K562 (cell line): ENCODE data around the gene PLA2G2E. TPM values are rescaled to one million over a fixed set of nuclear protein-coding genes. Genes with fewer than 3 reads are reported as not detected.

Experiments
- ATAC-seq: fragments of 200-7000 bp; cut with Tn5 transposase; 3 replicates; pipeline ENCODE4 v1.9.1; 2020; ENCODE audit warnings: moderate library complexity
- BruUV-seq: library from RNA; stranded (reverse); fragments of 400-500 nt; replicated peaks from 2 replicates; lab custom pipeline; 2021; lab: Mats Ljungman, UMichigan
- CTCF ChIA-PET: fragments of 300-600 bp; formaldehyde crosslinking; extraction: SDS; loops from one replicate; lab custom pipeline; 2021; ENCODE audit warnings: low intra/inter-chr PET ratio; lab: Yijun Ruan, JAX
- POLR2A ChIA-PET: fragments of 300-600, 350-650 bp; sonication (Branson Sonifier 250); formaldehyde crosslinking; extraction: SDS; loops from one replicate; lab custom pipeline; 2021; ENCODE audit warnings: antibody characterized with exemption, inconsistent platforms; lab: Yijun Ruan, JAX
- DNase-seq, 4 experiments: peaks; one replicate each; pipeline versions ENCODE4 v3.0.0 to v3.0.0-alpha.2; 2011 to 2018; ENCODE audit warnings: low spot score in 3 of 4, mixed read lengths in 3 of 4; ENCODE audit errors: extremely low read depth in 1 of 4
- FAIRE-seq: peaks from 2 replicates; lab custom pipeline; 2011; peaks lifted over from hg19 to GRCh38; lab: Jason Lieb, UNC
- H2AFZ ChIP-seq: 2 replicates; pipeline ENCODE4 v1.6.0; 2011; ENCODE audit warnings: low read depth, low read length, control low read depth, inconsistent platforms
- H3K27ac ChIP-seq: fragments of 200-600 bp; 3 replicates; pipeline ENCODE4 v1.8.0; 2011; ENCODE audit warnings: low read depth, mild to moderate bottlenecking, control low read depth, inconsistent platforms, low read length, moderate library complexity, mixed read lengths; ENCODE audit errors: extremely low read depth
- H3K27me3 ChIP-seq, 2 experiments: fragments of 300-600 bp in 1 of 2; 2 replicates in 1 of 2; 3 replicates in 1 of 2; pipeline versions ENCODE4 v1.6.0 to v1.8.0; 2011; ENCODE audit warnings: inconsistent platforms in 2 of 2, low read length in 2 of 2, mild to moderate bottlenecking in 1 of 2, mixed read lengths in 1 of 2, moderate library complexity in 1 of 2; ENCODE audit not compliant: control insufficient read depth in 2 of 2, insufficient read depth in 2 of 2
- H3K36me3 ChIP-seq: fragments of 300-600 bp; 3 replicates; pipeline ENCODE4 v1.8.0; 2011; ENCODE audit warnings: mild to moderate bottlenecking, low read length, inconsistent platforms; ENCODE audit not compliant: control insufficient read depth, insufficient read depth
- H3K4me1 ChIP-seq, 2 experiments: fragments of 200-600 bp in 1 of 2; replicated peaks in 1 of 2; 2 replicates in 1 of 2; 3 replicates in 1 of 2; pipeline versions ENCODE4 v1.5.1 to v1.8.0; 2011; ENCODE audit warnings: inconsistent platforms in 2 of 2, low read length in 2 of 2, mild to moderate bottlenecking in 1 of 2, mixed read lengths in 1 of 2, moderate library complexity in 1 of 2; ENCODE audit not compliant: control insufficient read depth in 2 of 2, insufficient read depth in 2 of 2
- H3K4me2 ChIP-seq: 2 replicates; pipeline ENCODE4 v1.6.1; 2011; ENCODE audit warnings: low read length, control low read depth, inconsistent platforms, mixed read lengths; ENCODE audit not compliant: insufficient read depth
- H3K4me3 ChIP-seq: fragments of 200-600 bp; sonication (generic), shearing (Covaris generic); 2 replicates; pipeline ENCODE4 v1.5.1; 2016; ENCODE audit warnings: control low read depth, inconsistent platforms
- H3K79me2 ChIP-seq: fragments of 200-600 bp; 3 replicates; pipeline ENCODE4 v1.8.0; 2011; ENCODE audit warnings: low read length, inconsistent platforms; ENCODE audit not compliant: control insufficient read depth, insufficient read depth
- H3K9ac ChIP-seq, 2 experiments: 2 replicates each; pipeline versions ENCODE4 v1.6.0 to v1.6.1; 2011; ENCODE audit warnings: low read depth in 2 of 2, low read length in 2 of 2, control low read depth in 1 of 2, inconsistent platforms in 1 of 2, mild to moderate bottlenecking in 1 of 2, mixed read lengths in 1 of 2; ENCODE audit not compliant: insufficient read depth in 1 of 2
- H3K9me1 ChIP-seq: one replicate; pipeline ENCODE4 v1.6.0; 2011; ENCODE audit warnings: inconsistent platforms, mild to moderate bottlenecking, low read length, moderate library complexity; ENCODE audit not compliant: control insufficient read depth, insufficient read depth
- H3K9me3 ChIP-seq: replicated peaks from 2 replicates; pipeline ENCODE4 v1.5.1; 2011; ENCODE audit warnings: low read depth, low read length, inconsistent platforms; ENCODE audit not compliant: control insufficient read depth, insufficient read depth
- H4K20me1 ChIP-seq: replicated peaks from 2 replicates; pipeline ENCODE4 v1.6.1; 2011; ENCODE audit warnings: low read length, inconsistent platforms, mixed read lengths; ENCODE audit not compliant: control insufficient read depth, insufficient read depth
- BRD9 ChIP-seq: fragments of 450-650 bp; IDR thresholded peaks from 2 replicates; pipeline ENCODE4 v1.6.1; 2018; ENCODE audit warnings: low read depth; ENCODE audit not compliant: partially characterized antibody
- CBFA2T3 ChIP-seq: fragments of 450-650 bp; IDR thresholded peaks from 2 replicates; pipeline ENCODE4 v1.6.1; 2017
- HDAC1 ChIP-seq, 2 experiments: fragments of 450-650 bp; IDR thresholded peaks; 2 replicates each; pipeline ENCODE4 v1.6.1; 2016 to 2017; ENCODE audit warnings: inconsistent platforms in 1 of 2, mild to moderate bottlenecking in 1 of 2, moderate library complexity in 1 of 2
- HDAC8 ChIP-seq: fragments of 450-650 bp; IDR thresholded peaks from 2 replicates; pipeline ENCODE4 v1.6.1; 2016; ENCODE audit warnings: mild to moderate bottlenecking, missing genetic modification characterization, moderate library complexity, missing compliant biosample characterization
- POLR3A ChIP-seq: IDR thresholded peaks from 2 replicates; pipeline ENCODE4 v1.6.1; 2011; ENCODE audit warnings: borderline replicate concordance, mild to moderate bottlenecking, moderate library complexity; ENCODE audit not compliant: insufficient read length, insufficient read depth; ENCODE audit errors: extremely low read depth
- PURB ChIP-seq: sonication (generic); formaldehyde crosslinking; IDR thresholded peaks from 2 replicates; pipeline ENCODE4 v1.9.0; 2021; ENCODE audit warnings: low read depth, mild to moderate bottlenecking, missing genetic modification reagents
- TEAD4 ChIP-seq, 2 experiments: sonication (generic) in 1 of 2; formaldehyde crosslinking in 1 of 2; IDR thresholded peaks; 2 replicates each; pipeline versions ENCODE4 v1.6.1 to v1.8.0; 2012 to 2022; ENCODE audit warnings: borderline replicate concordance in 1 of 2, inconsistent platforms in 1 of 2, low read length in 1 of 2, mild to moderate bottlenecking in 1 of 2, missing genetic modification reagents in 1 of 2
- ZNF224 ChIP-seq: sonication (generic); formaldehyde crosslinking; IDR thresholded peaks from 2 replicates; pipeline ENCODE4 v1.8.0; 2022; ENCODE audit warnings: mild to moderate bottlenecking, missing genetic modification reagents
- ZNF354B ChIP-seq: fragments of 250-450 bp; sonication (Bioruptor Pico); IDR thresholded peaks from 2 replicates; pipeline ENCODE4 v1.4.0; 2020
- WGBS: fragments of 100-300 bp; shearing (Covaris generic); methylation state at CpG from one replicate; pipeline ENCODE4 v1.1.6; 2016; ENCODE audit warnings: low coverage, mixed read lengths; ENCODE audit not compliant: insufficient coverage; ENCODE audit errors: missing lambda C conversion rate; 5-methylcytosine and 5-hydroxymethylcytosine counted together
- in situ Hi-C: fragments of 300-500 bp; cut with MboI; formaldehyde crosslinking; loops from 4 replicates; pipeline ENCODE4 v1.15.0; 2018; ENCODE audit warnings: inconsistent platforms, mixed read lengths
- intact Hi-C: fragments of 100-400 bp; cut with micrococcal nuclease; formaldehyde crosslinking; loops from 2 replicates; pipeline ENCODE4 v1.14.2; 2022
- polyA plus RNA-seq, 8 experiments: library from polyadenylated mRNA; depleted of rRNA in 4 of 8; stranded (reverse) in 5 of 8; unstranded in 3 of 8; fragments of >200 nt; fragmentation: Nextera tagmentation in 2 of 8; fragmentation: Illumina TruSeq in 1 of 8; extraction: Ambion mirVana in 2 of 8; extraction: Trizol in 1 of 8; gene quantifications; 2 replicates each; pipeline versions ENCODE4 v1.2.1 to v1.2.3, GENCODE V29; 2011 to 2014; ENCODE audit warnings: inconsistent platforms in 1 of 8, missing spikeins in 1 of 8
- total RNA-seq, 7 experiments: library from RNA; depleted of rRNA in 6 of 7; stranded (reverse); fragments of >200 nt in 6 of 7; fragmentation: Illumina TruSeq in 2 of 7; extraction: Trizol in 2 of 7; gene quantifications; 2 replicates each; pipeline versions ENCODE4 v1.2.1 to v1.2.3, GENCODE V29; 2011 to 2021; ENCODE audit warnings: low replicate concordance in 1 of 7
- TF ChIP-seq, protein P1 (sequence below): fragments of 450-650 bp; IDR thresholded peaks from 2 replicates; pipeline ENCODE4 v1.6.1; 2017; ENCODE audit warnings: antibody characterized with exemption
- TF ChIP-seq, protein P2 (sequence below): fragments of 250-450 bp; sonication (Bioruptor Pico); IDR thresholded peaks from 2 replicates; pipeline ENCODE4 v1.8.0; 2022; ENCODE audit warnings: moderate library complexity, mild to moderate bottlenecking, inconsistent platforms

Gene PLA2G2E
- total and polyA plus RNA-seq, 9 of the 15 experiments (the other 6 are each of a cell fraction or from before 2014, with no cell fraction given) = not detected

DNA sequence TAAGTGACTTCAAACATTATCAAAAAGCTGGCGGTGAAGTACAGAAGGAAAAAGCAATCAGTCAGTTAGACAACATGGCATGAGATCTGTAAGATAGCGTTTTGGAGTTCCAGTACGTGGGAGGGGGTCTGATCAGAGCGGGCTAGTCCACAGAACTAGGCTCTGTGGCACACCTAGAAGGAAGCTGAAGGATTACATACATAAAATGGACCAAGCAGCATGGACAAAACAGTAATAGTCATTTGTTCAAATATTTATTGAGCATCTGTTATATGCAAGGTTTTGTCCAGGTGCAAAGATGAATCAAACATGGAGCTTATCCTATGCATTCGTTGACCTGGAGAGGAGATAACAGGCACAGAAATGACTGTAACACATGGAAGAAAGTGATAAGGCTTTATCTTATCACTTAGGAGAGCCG is 22.9 kb upstream of the PLA2G2E start (continued):
- TF ChIP-seq TEAD4 (IDR thresholded peaks at IDR 0.05; ENCODE audit: low read length) (peak; percentile 72), TEAD4 (CRISPR knock-in tag; IDR thresholded peaks at IDR 0.05; ENCODE audit: borderline replicate concordance) (no peak), CBFA2T3 (peak; percentile 41), HDAC1 (IDR thresholded peaks at IDR 0.05) (no peak)

DNA sequence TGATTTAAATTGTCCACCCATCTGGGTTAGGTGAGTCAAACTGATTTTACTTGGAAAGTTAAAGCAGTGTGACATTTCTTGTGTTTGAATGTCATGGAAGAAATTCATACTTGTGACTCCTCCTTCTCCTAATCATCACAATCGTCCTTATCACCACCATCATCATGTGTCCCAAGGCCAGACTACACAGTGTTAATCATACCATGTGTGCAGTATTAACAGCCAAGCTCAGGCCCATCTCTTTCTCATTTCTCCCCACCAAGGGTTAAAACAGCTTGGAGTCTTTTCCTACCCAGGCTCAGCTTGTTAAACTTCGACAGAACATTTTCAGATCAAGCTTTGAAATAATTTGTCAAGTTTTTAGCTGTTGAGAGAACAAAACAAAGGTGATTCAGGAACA is 22.5 kb upstream of the PLA2G2E start:
- no peak overlapping the region for H2AFZ ChIP-seq
- TF ChIP-seq, protein P1, sequence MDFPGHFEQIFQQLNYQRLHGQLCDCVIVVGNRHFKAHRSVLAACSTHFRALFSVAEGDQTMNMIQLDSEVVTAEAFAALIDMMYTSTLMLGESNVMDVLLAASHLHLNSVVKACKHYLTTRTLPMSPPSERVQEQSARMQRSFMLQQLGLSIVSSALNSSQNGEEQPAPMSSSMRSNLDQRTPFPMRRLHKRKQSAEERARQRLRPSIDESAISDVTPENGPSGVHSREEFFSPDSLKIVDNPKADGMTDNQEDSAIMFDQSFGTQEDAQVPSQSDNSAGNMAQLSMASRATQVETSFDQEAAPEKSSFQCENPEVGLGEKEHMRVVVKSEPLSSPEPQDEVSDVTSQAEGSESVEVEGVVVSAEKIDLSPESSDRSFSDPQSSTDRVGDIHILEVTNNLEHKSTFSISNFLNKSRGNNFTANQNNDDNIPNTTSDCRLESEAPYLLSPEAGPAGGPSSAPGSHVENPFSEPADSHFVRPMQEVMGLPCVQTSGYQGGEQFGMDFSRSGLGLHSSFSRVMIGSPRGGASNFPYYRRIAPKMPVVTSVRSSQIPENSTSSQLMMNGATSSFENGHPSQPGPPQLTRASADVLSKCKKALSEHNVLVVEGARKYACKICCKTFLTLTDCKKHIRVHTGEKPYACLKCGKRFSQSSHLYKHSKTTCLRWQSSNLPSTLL = no peak
- TF ChIP-seq HDAC8 (tag) (no peak), ZNF224 (CRISPR knock-in tag) (no peak), BRD9 (no peak), POLR3A (no peak), ZNF354B (CRISPR knock-in tag) (no peak), PURB (CRISPR knock-in tag) (no peak)
- TF ChIP-seq, protein P2, sequence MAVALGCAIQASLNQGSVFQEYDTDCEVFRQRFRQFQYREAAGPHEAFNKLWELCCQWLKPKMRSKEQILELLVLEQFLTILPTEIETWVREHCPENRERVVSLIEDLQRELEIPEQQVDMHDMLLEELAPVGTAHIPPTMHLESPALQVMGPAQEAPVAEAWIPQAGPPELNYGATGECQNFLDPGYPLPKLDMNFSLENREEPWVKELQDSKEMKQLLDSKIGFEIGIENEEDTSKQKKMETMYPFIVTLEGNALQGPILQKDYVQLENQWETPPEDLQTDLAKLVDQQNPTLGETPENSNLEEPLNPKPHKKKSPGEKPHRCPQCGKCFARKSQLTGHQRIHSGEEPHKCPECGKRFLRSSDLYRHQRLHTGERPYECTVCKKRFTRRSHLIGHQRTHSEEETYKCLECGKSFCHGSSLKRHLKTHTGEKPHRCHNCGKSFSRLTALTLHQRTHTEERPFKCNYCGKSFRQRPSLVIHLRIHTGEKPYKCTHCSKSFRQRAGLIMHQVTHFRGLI (CRISPR knock-in tag) = no peak
- FAIRE-seq = no peak
- no peak overlapping the region for H3K4me2 ChIP-seq
- intact Hi-C loops = no loop called here
- H3K9ac ChIP-seq = no peak overlapping the region
- ChIA-PET CTCF (no interaction called here), POLR2A (no interaction called here)
- H3K9me3 ChIP-seq = no peaks in the 10 kb centered on the region
- no peak for DNase-seq
- H3K27me3 ChIP-seq = peaks cover 8 to 21% of the 10 kb centered on the region in 2 experiments
- H3K27ac ChIP-seq = no peak overlapping the region
- H3K79me2 ChIP-seq = no peaks in the 10 kb centered on the region
- H4K20me1 ChIP-seq = no peaks in the 10 kb centered on the region
- no peaks in the 10 kb centered on the region for H3K4me1 ChIP-seq
- in situ Hi-C loops = no loop called here
- no peak for ATAC-seq
- H3K4me3 ChIP-seq = no peak overlapping the region
- WGBS = 0% methylated on average over 2 of the region's 2 CpGs
- no peaks in the 10 kb centered on the region for H3K9me1 ChIP-seq
- no TSS peak for BruUV-seq
- no peaks in the 10 kb centered on the region for H3K36me3 ChIP-seq
